Measurements from ENCODE around the gene TPRA1. TPM values are rescaled to one million over a fixed set of nuclear protein-coding genes. Genes with fewer than 3 reads are reported as not detected.

Gene TPRA1
- total and polyA plus RNA-seq, 2 of the 4 experiments (the other 2 are of a cell fraction) = 17.9 to 40.1 TPM

DNA sequence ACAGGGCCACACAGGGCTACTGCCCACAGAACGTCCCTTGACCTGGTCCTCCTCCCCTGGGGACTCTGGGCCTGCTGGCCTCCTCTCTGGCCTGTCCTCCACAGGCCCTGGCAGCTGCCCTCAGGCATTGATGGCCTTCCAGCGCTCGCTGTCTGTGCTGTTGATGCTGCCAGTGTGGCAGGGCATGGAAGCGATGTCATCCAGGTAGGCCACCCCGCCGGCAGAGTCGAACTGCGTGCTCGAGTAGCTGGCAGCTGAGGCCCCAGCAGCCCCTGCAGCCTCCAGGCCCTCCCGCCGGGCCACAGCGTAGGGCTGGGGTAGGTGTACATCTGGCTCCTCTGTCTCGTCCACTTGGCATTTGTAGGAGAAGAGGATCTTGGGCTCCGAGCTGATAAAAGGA lies 17.1 kb downstream of the TPRA1 start:
- intact Hi-C loops (cut with micrococcal nuclease) (loop anchor here (10.0 kb wide), 1 partner anchor 261 kb away; no protein-coding TSS in a partner anchor), dilution Hi-C loops (cut with HindIII; ENCODE audit: low sequenced_read_pairs, unreplicated experiment) (no loop called here), in situ Hi-C loops (cut with MboI; ENCODE audit: low sequenced_read_pairs) (no loop called here)
- Histone ChIP-seq H3K9me3 (ENCODE audit: control insufficient read depth, insufficient read depth, low read length) (no peaks in the 10 kb centered on the region), H4K5ac (ENCODE audit: low read depth, low read length) (no peak overlapping the region), H3K9me1 (ENCODE audit: insufficient read depth, low read length) (peaks cover 6% of the 10 kb centered on the region), H3K27me3 (ENCODE audit: control insufficient read depth, insufficient read depth, low read length) (no peaks in the 10 kb centered on the region), H3K9ac (ENCODE audit: low read depth, low read length) (no peak overlapping the region), H4K8ac (ENCODE audit: low read depth in 2 of 2, low read length in 2 of 2) (no peak overlapping the region), H3K4ac (ENCODE audit: low read depth, low read length) (no peak overlapping the region), H3K23ac (ENCODE audit: low read depth, low read length) (no peak overlapping the region), H2AFZ (replicated peaks; ENCODE audit: low read length, poor library complexity) (no peak overlapping the region), H2BK120ac (ENCODE audit: low read depth, low read length) (no peak overlapping the region), H3K4me1 (ENCODE audit: control insufficient read depth, insufficient read depth, low read length) (peaks cover 3% of the 10 kb centered on the region; the same call in 1 of the 2 replicates), H3K4me2 (ENCODE audit: low read depth, low read length) (no peak overlapping the region), H3K36me3 (ENCODE audit: control insufficient read depth, insufficient read depth, low read length) (peaks cover 61% of the 10 kb centered on the region), H2BK15ac (ENCODE audit: low read depth, low read length) (no peak overlapping the region), H3K14ac (replicated peaks; ENCODE audit: low read depth, low read length) (no peak overlapping the region), H4K20me1 (ENCODE audit: insufficient read depth, low read length) (peaks cover 34% of the 10 kb centered on the region), H3K27ac (ENCODE audit: insufficient read depth, low read length) (no peak overlapping the region), H3K18ac (ENCODE audit: low read depth, low read length) (no peak overlapping the region), H2AK5ac (ENCODE audit: low read depth, low read length) (no peak overlapping the region), H3K4me3 (ENCODE audit: insufficient read depth, low read depth, low read length) (no peak overlapping the region), H2AK9ac (replicated peaks; ENCODE audit: low read depth, low read length, poor library complexity) (no peak overlapping the region), H2BK20ac (ENCODE audit: low read depth, low read length) (no peak overlapping the region), H3K79me1 (ENCODE audit: low read depth in 1 of 2, low read length in 2 of 2) (peaks cover 12 to 20% of the 10 kb centered on the region in 2 experiments), H4K91ac (ENCODE audit: insufficient read depth, low read depth, low read length) (no peak overlapping the region), H2BK5ac (ENCODE audit: low read depth, low read length, poor library complexity, severe bottlenecking) (no peak overlapping the region), H3K56ac (ENCODE audit: extremely low read depth, insufficient read depth, low read length) (no peak overlapping the region)
- no TSS peak for BruUV-seq (replicated peaks)
- DNase-seq = no peak
- TF ChIP-seq RFX5 (IDR thresholded peaks at IDR 0.05; ENCODE audit: low read depth, low read length) (no peak), MXI1 (IDR thresholded peaks at IDR 0.05; ENCODE audit: borderline replicate concordance, low read depth, low read length) (no peak), MAFK (IDR thresholded peaks at IDR 0.05; ENCODE audit: low read depth, low read length) (no peak), CHD1 (IDR thresholded peaks at IDR 0.05; ENCODE audit: low read depth, low read length) (no peak), CTCF (conservative IDR thresholded peaks at IDR 0.05; ENCODE audit: low read depth, low read length) (no peak), POLR2A (IDR thresholded peaks at IDR 0.05; ENCODE audit: low read depth, low read length) (no peak), USF2 (IDR thresholded peaks at IDR 0.05; ENCODE audit: low read depth, low read length) (no peak), FOS (IDR thresholded peaks at IDR 0.05; ENCODE audit: low read depth, low read length) (no peak)
- CTCF ChIA-PET = no interaction called here
- POLR2A ChIA-PET (ENCODE audit: unreplicated experiment) = no interaction called here
- no peak for ATAC-seq (ENCODE audit: low read depth)
- 96% methylated on average over 9 of the region's 14 CpGs; no CpG with 5 or more reads in 1 of the 2 experiments for WGBS, 2 experiments (ENCODE audit: extremely low coverage in 2 of 2, insufficient read length in 1 of 2)
